Epithelial cell of esophagus (primary cell): Measurements from ENCODE around the gene PCGF6.

ENCODE experiments used
- DNase-seq: peaks from one replicate; pipeline ENCODE4 v3.0.0; 2010; ENCODE audit warnings: low read depth
- H3K4me3 ChIP-seq: 2 replicates; pipeline ENCODE4 v1.5.1; 2011; ENCODE audit warnings: mild to moderate bottlenecking, low read length, control low read depth
- CTCF ChIP-seq: IDR thresholded peaks from 2 replicates; pipeline ENCODE4 v1.5.1; 2011; ENCODE audit warnings: low read depth, mild to moderate bottlenecking, low read length, control low read depth, inconsistent platforms; ENCODE audit not compliant: insufficient read depth; ENCODE audit errors: missing control alignments

The PCGF6 gene

GRCh38 chr10:103350517-103351260 is at the start of gene PCGF6:
TSS of gene PCGF6 (minus strand) at chr10:103351140. CDS start at chr10:103351066, 74 bp downstream.
- DNase-seq = peak; percentile 64
- peak within 1 kb of the TSS; percentile 63 for H3K4me3 ChIP-seq
- no peak for TF ChIP-seq CTCF

- peak; percentile 51 for DNase-seq
- H3K4me3 ChIP-seq = peak overlapping the region; percentile 99
- no peak for TF ChIP-seq CTCF
Measured at GRCh38 chr10:103397191-103397825, 46.4 kb upstream of the PCGF6 start.

GRCh38 chr10:103396789-103397087 is 45.8 kb upstream of the PCGF6 start:
- peak overlapping the region; percentile 99 for H3K4me3 ChIP-seq
- DNase-seq = peak; percentile 6
- TF ChIP-seq CTCF = no peak

GRCh38 chr10:103396067-103396788 is 45.3 kb upstream of the PCGF6 start, which contains the start of the genes ATP5MK and PDCD11:
TSS of gene ATP5MK (minus strand) at chr10:103396475. CDS start at chr10:103392457, 4,018 bp downstream.
TSS of gene PDCD11 (plus strand) at chr10:103396626. CDS start at chr10:103398427, 1,801 bp downstream.
- TF ChIP-seq CTCF = peak; percentile 23
- peak; percentile 99 for DNase-seq
- peak within 1 kb of the TSS; percentile 99 for H3K4me3 ChIP-seq

GRCh38 chr10:103395754-103396066 is 44.8 kb upstream of the PCGF6 start:
- H3K4me3 ChIP-seq = peak overlapping the region; percentile 99
- peak; percentile 11 for DNase-seq
- TF ChIP-seq CTCF = no peak

GRCh38 chr10:103394180-103394579 is 43.2 kb upstream of the PCGF6 start:
- no peak overlapping the region for H3K4me3 ChIP-seq
- no peak for TF ChIP-seq CTCF
- DNase-seq = no peak
